HFFc6 (cell line): Measurements from ENCODE around the gene ACAD8. TPM values are rescaled to one million over a fixed set of nuclear protein-coding genes. Genes with fewer than 3 reads are reported as not detected.

Experiments used
- DNase-seq: peaks from one replicate; pipeline ENCODE4 v3.0.0-alpha.2; 2018
- H3K27ac Mint-ChIP-seq: 2 replicates; pipeline ENCODE4 v1.8.0; 2020; ENCODE audit warnings: mild to moderate bottlenecking, mixed read lengths
- H3K27me3 Mint-ChIP-seq: 2 replicates; pipeline ENCODE4 v1.8.0; 2021; ENCODE audit warnings: mild to moderate bottlenecking, moderate library complexity, mixed read lengths; ENCODE audit not compliant: insufficient read depth
- H3K36me3 Mint-ChIP-seq: 2 replicates; pipeline ENCODE4 v1.8.0; 2021; ENCODE audit warnings: low read depth, mixed read lengths
- H3K4me1 Mint-ChIP-seq: 2 replicates; pipeline ENCODE4 v1.8.0; 2020; ENCODE audit warnings: low read depth, mixed read lengths
- H3K4me3 Mint-ChIP-seq: 2 replicates; pipeline ENCODE4 v1.8.0; 2020; ENCODE audit warnings: mild to moderate bottlenecking, moderate library complexity, mixed read lengths
- H3K9me3 Mint-ChIP-seq: 2 replicates; pipeline ENCODE4 v1.8.0; 2020; ENCODE audit warnings: mild to moderate bottlenecking, mixed read lengths
- total RNA-seq, 6 experiments: library from RNA; stranded (reverse); fragmentation: NEBNext Ultra II Directional; extraction: Animal tissue kit (Norgen Biotek cat#: 25700); gene quantifications; 2 replicates in 1 of 6; 3 replicates in 5 of 6; pipeline ENCODE4 v1.2.3, GENCODE V29; 2021
- TF ChIP-seq, protein P1 (sequence below): fragments of 200-600 bp; sonication (generic); IDR thresholded peaks from 2 replicates; pipeline ENCODE4 v1.5.0; 2021; ENCODE audit warnings: antibody characterized with exemption, mild to moderate bottlenecking

ACAD8 gene
- total RNA-seq, 6 experiments from 2014 or later = 11.8 to 15.7 (median 13.8) TPM

DNA sequence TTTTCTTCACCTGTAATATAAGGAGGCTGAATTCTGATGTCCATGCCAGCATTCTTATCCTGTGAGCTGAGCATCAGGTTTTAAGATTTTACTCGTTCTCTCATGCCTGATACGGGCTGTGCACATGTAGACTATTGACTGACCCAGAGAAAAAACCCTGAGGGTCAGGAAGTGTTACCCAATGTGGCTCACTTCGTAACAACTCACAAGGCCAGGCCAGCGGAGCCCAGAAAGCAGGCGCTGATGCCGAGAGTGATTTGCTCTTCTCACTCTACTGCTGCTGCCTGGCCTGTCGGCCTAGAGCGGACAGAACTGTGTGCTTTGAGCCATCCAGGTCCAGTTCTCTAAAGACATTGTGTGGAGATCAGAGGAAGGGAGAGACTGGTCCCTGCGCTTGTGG is 11.0 kb upstream of the ACAD8 start:
- Mint-ChIP-seq H3K4me3 (no peak overlapping the region), H3K36me3 (peaks cover 30% of the 10 kb centered on the region), H3K9me3 (no peaks in the 10 kb centered on the region), H3K27me3 (no peaks in the 10 kb centered on the region), H3K27ac (no peak overlapping the region), H3K4me1 (peaks cover 3% of the 10 kb centered on the region)
- TF ChIP-seq, protein P1, sequence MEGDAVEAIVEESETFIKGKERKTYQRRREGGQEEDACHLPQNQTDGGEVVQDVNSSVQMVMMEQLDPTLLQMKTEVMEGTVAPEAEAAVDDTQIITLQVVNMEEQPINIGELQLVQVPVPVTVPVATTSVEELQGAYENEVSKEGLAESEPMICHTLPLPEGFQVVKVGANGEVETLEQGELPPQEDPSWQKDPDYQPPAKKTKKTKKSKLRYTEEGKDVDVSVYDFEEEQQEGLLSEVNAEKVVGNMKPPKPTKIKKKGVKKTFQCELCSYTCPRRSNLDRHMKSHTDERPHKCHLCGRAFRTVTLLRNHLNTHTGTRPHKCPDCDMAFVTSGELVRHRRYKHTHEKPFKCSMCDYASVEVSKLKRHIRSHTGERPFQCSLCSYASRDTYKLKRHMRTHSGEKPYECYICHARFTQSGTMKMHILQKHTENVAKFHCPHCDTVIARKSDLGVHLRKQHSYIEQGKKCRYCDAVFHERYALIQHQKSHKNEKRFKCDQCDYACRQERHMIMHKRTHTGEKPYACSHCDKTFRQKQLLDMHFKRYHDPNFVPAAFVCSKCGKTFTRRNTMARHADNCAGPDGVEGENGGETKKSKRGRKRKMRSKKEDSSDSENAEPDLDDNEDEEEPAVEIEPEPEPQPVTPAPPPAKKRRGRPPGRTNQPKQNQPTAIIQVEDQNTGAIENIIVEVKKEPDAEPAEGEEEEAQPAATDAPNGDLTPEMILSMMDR = no peak
- no peak for DNase-seq

GRCh38 chr11:134243913-134244312 is 9.5 kb upstream of the ACAD8 start:
- no peaks in the 10 kb centered on the region for H3K9me3 Mint-ChIP-seq
- H3K27ac Mint-ChIP-seq = no peak overlapping the region
- H3K27me3 Mint-ChIP-seq = no peaks in the 10 kb centered on the region
- peaks cover 29% of the 10 kb centered on the region for H3K36me3 Mint-ChIP-seq
- H3K4me3 Mint-ChIP-seq = no peak overlapping the region
- no peak for DNase-seq
- TF ChIP-seq, protein P1 = no peak
- H3K4me1 Mint-ChIP-seq = peaks cover 2% of the 10 kb centered on the region; the same call in 1 of the 2 replicates

GRCh38 chr11:134244593-134244992 is 8.8 kb upstream of the ACAD8 start:
- H3K27ac Mint-ChIP-seq = no peak overlapping the region
- H3K36me3 Mint-ChIP-seq = peaks cover 30% of the 10 kb centered on the region
- peak; percentile 34 for DNase-seq
- no peaks in the 10 kb centered on the region for H3K27me3 Mint-ChIP-seq
- H3K4me1 Mint-ChIP-seq = peaks cover 7% of the 10 kb centered on the region; the same call in 1 of the 2 replicates
- H3K9me3 Mint-ChIP-seq = no peaks in the 10 kb centered on the region
- TF ChIP-seq, protein P1 = peak; percentile 76
- H3K4me3 Mint-ChIP-seq = no peak overlapping the region

- peaks cover 7% of the 10 kb centered on the region; the same call in 1 of the 2 replicates for H3K4me1 Mint-ChIP-seq
- peaks cover 24% of the 10 kb centered on the region for H3K36me3 Mint-ChIP-seq
- DNase-seq = no peak
- TF ChIP-seq, protein P1 = no peak
- no peak overlapping the region for H3K4me3 Mint-ChIP-seq
- no peaks in the 10 kb centered on the region for H3K27me3 Mint-ChIP-seq
- H3K27ac Mint-ChIP-seq = no peak overlapping the region
- no peaks in the 10 kb centered on the region for H3K9me3 Mint-ChIP-seq
Observed at GRCh38 chr11:134245434-134245833, 7.9 kb upstream of the ACAD8 start.

GRCh38 chr11:134246100-134246499 is 7.3 kb upstream of the ACAD8 start:
- H3K36me3 Mint-ChIP-seq = peaks cover 24% of the 10 kb centered on the region
- no peak for DNase-seq
- peaks cover 7% of the 10 kb centered on the region; the same call in 1 of the 2 replicates for H3K4me1 Mint-ChIP-seq
- TF ChIP-seq, protein P1 = no peak
- H3K9me3 Mint-ChIP-seq = no peaks in the 10 kb centered on the region
- no peak overlapping the region for H3K4me3 Mint-ChIP-seq
- H3K27me3 Mint-ChIP-seq = no peaks in the 10 kb centered on the region
- no peak overlapping the region for H3K27ac Mint-ChIP-seq

GRCh38 chr11:134246678-134247077 is 6.7 kb upstream of the ACAD8 start:
- DNase-seq = no peak
- Mint-ChIP-seq H3K27me3 (no peaks in the 10 kb centered on the region), H3K36me3 (peaks cover 24% of the 10 kb centered on the region), H3K4me3 (no peak overlapping the region), H3K9me3 (no peaks in the 10 kb centered on the region), H3K4me1 (peaks cover 9% of the 10 kb centered on the region), H3K27ac (no peak overlapping the region)
- TF ChIP-seq, protein P1 = no peak
